ENCODE results near the gene TAGLN2.

The TAGLN2 gene

DNA sequence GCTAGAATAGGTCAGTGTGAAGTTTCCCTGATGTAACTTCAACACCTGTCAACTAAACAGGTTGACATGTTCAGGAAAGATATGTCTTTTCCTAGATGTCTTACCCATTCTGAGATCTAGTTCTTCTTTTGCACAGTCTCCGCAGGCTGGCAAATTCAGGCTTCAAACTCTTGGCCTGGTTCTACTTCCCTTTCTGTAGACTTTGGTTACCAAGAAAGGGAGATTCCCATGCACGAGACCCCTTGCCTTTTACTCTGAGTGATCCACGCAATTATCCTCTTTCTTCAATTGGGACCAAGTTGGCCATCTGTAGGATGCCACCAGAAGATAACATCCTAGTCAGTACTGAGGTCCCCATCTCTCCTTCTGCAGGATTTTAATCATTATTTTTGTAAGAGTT is 27.3 kb downstream of the TAGLN2 start:
- Histone ChIP-seq H3K9me3 (ENCODE audit: control insufficient read depth, low read length) (no peaks in the 10 kb centered on the region), H3K27me3 (ENCODE audit: control insufficient read depth, insufficient read depth, low read length) (no peaks in the 10 kb centered on the region), H3K36me3 (ENCODE audit: control insufficient read depth, insufficient read depth, low read length) (no peaks in the 10 kb centered on the region), H3K9ac (ENCODE audit: low read length) (no peak overlapping the region), H3K4me3 (ENCODE audit: low read length) (no peak overlapping the region), H3K4me1 (ENCODE audit: control insufficient read depth, insufficient read depth, low read length) (peaks cover 47% of the 10 kb centered on the region)

DNA sequence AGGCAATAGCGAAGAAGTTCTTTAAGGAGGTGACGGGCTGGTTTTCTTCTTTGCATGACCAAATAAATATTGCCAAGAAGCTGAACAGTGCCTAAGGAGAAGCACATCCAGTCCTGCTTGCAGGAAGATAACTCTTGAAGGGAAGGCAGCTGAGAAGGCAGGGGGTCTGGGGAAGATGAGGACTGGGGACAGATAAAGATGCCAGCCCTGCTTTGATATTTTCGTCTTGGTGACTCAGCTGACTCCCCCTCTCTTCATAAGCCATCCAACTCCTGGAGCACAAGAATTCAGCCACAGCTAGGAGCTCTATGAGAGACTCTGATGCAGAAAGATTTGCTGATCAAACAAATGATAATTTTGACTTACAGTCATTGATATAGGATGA is 28.8 kb downstream of the TAGLN2 start:
- Histone ChIP-seq H3K36me3 (ENCODE audit: control insufficient read depth, insufficient read depth, low read length) (no peaks in the 10 kb centered on the region), H3K9ac (ENCODE audit: low read length) (no peak overlapping the region), H3K4me3 (ENCODE audit: low read length) (no peak overlapping the region), H3K4me1 (ENCODE audit: control insufficient read depth, insufficient read depth, low read length) (peaks cover 55% of the 10 kb centered on the region), H3K27me3 (ENCODE audit: control insufficient read depth, insufficient read depth, low read length) (no peaks in the 10 kb centered on the region), H3K9me3 (ENCODE audit: control insufficient read depth, low read length) (no peaks in the 10 kb centered on the region)

DNA sequence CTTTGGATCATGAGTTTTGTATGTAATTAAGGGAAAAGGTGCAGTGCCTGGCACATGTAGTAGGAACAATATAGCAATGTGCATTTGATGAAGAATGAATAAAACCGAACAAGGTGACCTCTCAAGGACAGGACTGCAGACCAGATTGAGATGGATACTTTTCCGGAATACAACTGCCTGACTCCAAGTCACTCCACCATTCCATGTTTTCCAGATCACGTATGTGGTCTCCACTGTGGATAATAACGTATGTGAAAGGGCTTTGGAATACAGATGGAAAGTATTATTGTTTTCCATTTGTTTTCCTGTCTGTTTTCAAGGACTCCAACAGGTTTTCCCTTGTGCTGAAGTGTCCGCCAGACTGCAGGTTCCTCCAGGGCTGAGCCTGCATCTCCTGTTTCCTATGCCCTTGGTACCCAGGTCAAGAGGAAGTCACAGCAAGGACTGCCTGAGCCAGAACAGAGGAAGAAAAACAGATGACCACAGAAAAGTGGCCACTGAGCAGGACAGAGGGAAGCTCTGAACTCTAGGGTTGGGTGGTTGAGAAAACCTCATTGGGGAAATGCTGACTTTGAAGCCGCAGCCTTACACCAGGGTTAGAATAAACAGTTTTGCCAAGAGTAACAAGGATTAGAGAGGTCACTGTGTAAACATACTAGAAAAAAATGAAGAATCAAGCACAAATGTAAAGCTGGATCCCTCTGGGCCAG is 29.3 kb downstream of the TAGLN2 start:
- Histone ChIP-seq H3K27me3 (ENCODE audit: control insufficient read depth, insufficient read depth, low read length) (no peaks in the 10 kb centered on the region), H3K36me3 (ENCODE audit: control insufficient read depth, insufficient read depth, low read length) (no peaks in the 10 kb centered on the region), H3K4me1 (ENCODE audit: control insufficient read depth, insufficient read depth, low read length) (peaks cover 51% of the 10 kb centered on the region), H3K9me3 (ENCODE audit: control insufficient read depth, low read length) (no peaks in the 10 kb centered on the region), H3K9ac (ENCODE audit: low read length) (no peak overlapping the region), H3K4me3 (ENCODE audit: low read length) (no peak overlapping the region)

DNA sequence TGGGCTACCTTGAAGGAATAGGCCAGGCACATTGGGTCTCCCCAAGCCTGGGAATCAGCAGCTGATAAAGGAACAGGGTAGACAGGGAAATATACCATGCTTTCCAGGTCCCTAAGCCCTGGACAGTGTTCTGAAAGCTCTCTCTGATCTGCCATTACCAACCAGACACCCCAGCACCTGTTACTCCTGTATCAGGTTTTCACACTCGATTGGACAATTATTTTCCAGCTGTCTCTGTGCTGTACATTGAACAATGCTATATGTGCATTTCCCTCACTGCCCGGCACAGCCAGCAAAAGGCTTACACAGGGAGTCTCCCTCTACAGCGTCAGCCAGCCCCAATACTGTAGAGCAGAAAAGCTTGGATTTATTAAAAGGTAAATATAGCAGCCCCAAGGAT is 30.0 kb downstream of the TAGLN2 start:
- Histone ChIP-seq H3K27me3 (ENCODE audit: control insufficient read depth, insufficient read depth, low read length) (no peaks in the 10 kb centered on the region), H3K4me3 (ENCODE audit: low read length) (no peak overlapping the region), H3K9ac (ENCODE audit: low read length) (no peak overlapping the region), H3K9me3 (ENCODE audit: control insufficient read depth, low read length) (no peaks in the 10 kb centered on the region), H3K4me1 (ENCODE audit: control insufficient read depth, insufficient read depth, low read length) (peaks cover 47% of the 10 kb centered on the region), H3K36me3 (ENCODE audit: control insufficient read depth, insufficient read depth, low read length) (no peaks in the 10 kb centered on the region)

DNA sequence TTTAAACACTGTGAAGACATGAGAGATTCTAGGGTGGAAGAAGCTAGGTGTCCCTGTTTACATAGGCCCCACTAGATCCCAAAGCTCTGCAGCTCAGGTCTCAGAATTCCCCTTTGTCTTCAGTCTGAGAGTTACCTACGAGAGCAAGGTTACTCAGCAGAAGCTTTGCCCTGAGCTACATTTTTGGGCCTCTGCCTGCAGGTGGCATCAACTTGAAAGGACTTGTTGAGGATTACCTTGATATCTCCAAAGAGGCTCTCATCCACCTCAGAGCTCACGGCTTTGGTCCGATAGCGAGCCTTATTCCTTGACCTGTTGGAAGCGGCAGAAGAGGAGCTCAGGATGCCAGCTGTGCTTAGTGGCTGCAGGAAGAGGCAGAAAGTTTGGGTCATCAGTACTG is 32.4 kb downstream of the TAGLN2 start:
- Histone ChIP-seq H3K9ac (ENCODE audit: low read length) (no peak overlapping the region), H3K4me3 (ENCODE audit: low read length) (no peak overlapping the region), H3K36me3 (ENCODE audit: control insufficient read depth, insufficient read depth, low read length) (no peaks in the 10 kb centered on the region), H3K4me1 (ENCODE audit: control insufficient read depth, insufficient read depth, low read length) (peaks cover 38% of the 10 kb centered on the region), H3K9me3 (ENCODE audit: control insufficient read depth, low read length) (no peaks in the 10 kb centered on the region), H3K27me3 (ENCODE audit: control insufficient read depth, insufficient read depth, low read length) (no peaks in the 10 kb centered on the region)

DNA sequence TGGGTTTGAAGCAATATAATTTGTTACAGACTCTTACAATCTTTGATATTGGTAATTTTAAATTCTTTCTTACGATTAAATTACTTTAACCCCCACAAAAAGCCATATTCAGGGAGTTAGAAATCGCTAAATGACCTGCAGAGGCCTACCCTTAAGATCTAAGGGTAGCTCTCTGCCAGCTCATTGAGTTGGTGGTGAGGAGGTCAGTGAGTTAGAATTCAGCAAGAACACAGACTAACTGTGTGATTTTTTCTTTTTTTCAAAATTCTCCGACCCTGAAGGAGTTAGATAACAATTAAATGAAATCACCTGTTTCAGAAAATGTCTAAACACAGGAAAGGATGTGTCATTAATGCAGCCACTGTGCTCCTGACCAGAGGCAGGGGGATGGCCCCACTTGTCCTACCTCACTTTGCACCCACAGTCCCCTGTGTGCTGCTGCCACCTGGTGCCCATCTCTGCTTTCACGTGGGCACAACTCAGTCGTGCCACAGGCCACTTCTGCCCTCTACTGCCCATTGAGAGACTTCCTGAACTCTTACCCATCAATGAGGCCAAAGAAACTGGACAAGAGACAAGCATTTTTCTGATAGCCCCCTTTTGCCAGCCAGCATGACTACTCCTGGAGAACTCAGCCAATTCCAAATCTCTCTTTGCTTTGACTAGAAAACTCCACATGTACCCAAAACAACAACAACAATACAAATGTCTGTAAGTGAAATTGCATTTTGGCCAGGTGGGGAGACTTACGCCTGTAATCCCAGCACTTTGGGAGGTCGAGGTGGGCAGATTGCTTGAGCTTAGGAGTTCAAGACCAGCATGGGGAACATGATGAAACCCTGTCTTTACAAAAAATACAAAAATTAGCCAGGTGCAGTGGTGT is 33.8 kb downstream of the TAGLN2 start:
- H3K36me3 ChIP-seq (ENCODE audit: control insufficient read depth, insufficient read depth, low read length), result no peaks in the 10 kb centered on the region
- H3K9ac ChIP-seq (ENCODE audit: low read length), result no peak overlapping the region
- no peak overlapping the region for H3K4me3 ChIP-seq (ENCODE audit: low read length)
- no peaks in the 10 kb centered on the region for H3K27me3 ChIP-seq (ENCODE audit: control insufficient read depth, insufficient read depth, low read length)
- no peaks in the 10 kb centered on the region for H3K9me3 ChIP-seq (ENCODE audit: control insufficient read depth, low read length)
- H3K4me1 ChIP-seq (ENCODE audit: control insufficient read depth, insufficient read depth, low read length), result peaks cover 34% of the 10 kb centered on the region

DNA sequence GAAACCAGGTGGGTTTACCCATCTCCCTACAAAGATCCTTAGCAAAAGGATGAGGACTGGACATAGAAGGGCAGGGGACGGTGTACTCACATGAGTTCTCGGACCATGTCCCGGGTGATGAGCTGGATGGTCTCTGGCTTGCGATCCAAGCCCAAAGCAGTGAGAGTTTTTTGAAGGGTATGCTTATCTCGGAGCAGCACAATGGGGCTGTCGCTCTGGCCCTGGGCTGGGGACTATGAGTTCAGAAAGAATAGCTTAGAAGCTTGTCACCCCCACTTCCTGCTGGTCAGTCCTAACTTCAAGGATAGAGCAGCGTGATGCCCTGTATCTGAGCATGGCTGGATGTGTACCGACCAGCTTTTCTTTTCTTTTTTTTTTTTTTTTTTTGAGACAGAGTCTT is 34.9 kb downstream of the TAGLN2 start:
- no peak overlapping the region for H3K4me3 ChIP-seq (ENCODE audit: low read length)
- peaks cover 28% of the 10 kb centered on the region for H3K4me1 ChIP-seq (ENCODE audit: control insufficient read depth, insufficient read depth, low read length)
- H3K9me3 ChIP-seq (ENCODE audit: control insufficient read depth, low read length), result no peaks in the 10 kb centered on the region
- H3K27me3 ChIP-seq (ENCODE audit: control insufficient read depth, insufficient read depth, low read length), result no peaks in the 10 kb centered on the region
- H3K9ac ChIP-seq (ENCODE audit: low read length), result no peak overlapping the region
- no peaks in the 10 kb centered on the region for H3K36me3 ChIP-seq (ENCODE audit: control insufficient read depth, insufficient read depth, low read length)

DNA sequence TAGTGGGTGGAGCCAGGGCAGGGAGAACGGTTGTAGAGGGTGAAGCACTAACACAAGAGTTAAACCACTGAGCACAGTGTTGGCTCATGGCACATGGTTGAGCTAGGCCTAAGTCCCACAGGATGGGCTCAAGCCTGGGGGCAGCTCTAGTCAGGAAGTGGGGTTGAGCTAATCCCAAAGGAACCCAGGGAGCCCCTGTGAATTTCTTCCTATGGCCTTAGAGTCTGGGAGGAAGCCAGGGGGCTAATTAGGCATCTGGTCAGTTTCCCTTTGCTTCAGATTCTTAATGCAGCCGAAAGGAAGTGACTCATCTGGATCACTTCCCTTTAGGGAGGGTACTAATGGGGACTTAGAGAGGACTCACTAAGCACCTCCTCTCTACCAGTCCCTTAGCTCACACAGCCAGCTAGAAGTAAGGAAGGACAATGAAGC is 35.5 kb downstream of the TAGLN2 start:
- H3K27me3 ChIP-seq (ENCODE audit: control insufficient read depth, insufficient read depth, low read length), result no peaks in the 10 kb centered on the region

DNA sequence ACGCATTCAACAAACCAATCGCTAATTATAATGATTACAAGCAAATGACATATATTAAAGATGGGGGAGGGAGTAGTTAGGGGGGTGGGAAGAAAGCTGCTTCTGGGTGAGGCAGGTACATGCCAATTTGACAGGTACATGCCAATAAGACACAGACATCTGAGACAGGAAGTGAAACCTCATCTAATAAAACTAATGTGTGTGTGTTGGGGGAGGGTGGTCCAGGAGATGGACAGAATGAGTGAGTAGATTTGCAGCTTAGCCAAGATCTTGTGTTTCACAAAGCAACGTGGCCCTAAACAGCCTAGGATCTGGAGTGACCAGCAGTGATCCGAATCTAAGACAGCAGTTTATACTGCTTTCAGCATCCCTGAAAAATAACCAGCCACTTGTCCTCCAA is 36.1 kb downstream of the TAGLN2 start:
- Histone ChIP-seq H3K9ac (ENCODE audit: low read length) (no peak overlapping the region), H3K36me3 (ENCODE audit: control insufficient read depth, insufficient read depth, low read length) (no peaks in the 10 kb centered on the region), H3K9me3 (ENCODE audit: control insufficient read depth, low read length) (no peaks in the 10 kb centered on the region), H3K27me3 (ENCODE audit: control insufficient read depth, insufficient read depth, low read length) (no peaks in the 10 kb centered on the region), H3K4me3 (ENCODE audit: low read length) (no peak overlapping the region), H3K4me1 (ENCODE audit: control insufficient read depth, insufficient read depth, low read length) (peaks cover 28% of the 10 kb centered on the region)

More for the DNA sequence above, 35.5 kb downstream of the TAGLN2 start:
- H3K4me3 ChIP-seq (ENCODE audit: low read length), result no peak overlapping the region
- no peaks in the 10 kb centered on the region for H3K9me3 ChIP-seq (ENCODE audit: control insufficient read depth, low read length)
- peaks cover 28% of the 10 kb centered on the region for H3K4me1 ChIP-seq (ENCODE audit: control insufficient read depth, insufficient read depth, low read length)
- no peaks in the 10 kb centered on the region for H3K36me3 ChIP-seq (ENCODE audit: control insufficient read depth, insufficient read depth, low read length)
- no peak overlapping the region for H3K9ac ChIP-seq (ENCODE audit: low read length)

DNA sequence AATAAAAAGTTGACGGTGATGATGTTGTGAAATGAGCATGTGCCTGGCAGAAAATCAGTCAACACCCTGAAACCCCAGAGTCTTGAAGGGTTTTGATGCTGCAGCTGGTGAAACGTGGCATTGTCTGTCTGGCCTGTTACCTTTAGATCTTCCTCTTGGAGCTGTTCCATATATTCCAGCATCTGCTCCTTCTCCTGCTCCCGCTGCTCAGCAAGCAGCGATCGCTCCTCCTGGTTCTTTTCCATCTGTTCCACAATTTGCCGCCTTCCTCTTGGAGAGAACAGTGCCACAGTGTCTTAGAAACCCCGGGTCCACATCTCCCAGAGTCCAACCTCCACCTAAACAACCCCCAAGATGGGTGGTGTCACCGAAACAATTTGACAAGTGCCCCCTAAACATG is 41.0 kb downstream of the TAGLN2 start:
- H3K4me1 ChIP-seq (ENCODE audit: control insufficient read depth, insufficient read depth, low read length), result peaks cover 9% of the 10 kb centered on the region
- no peaks in the 10 kb centered on the region for H3K9me3 ChIP-seq (ENCODE audit: control insufficient read depth, low read length)
- H3K9ac ChIP-seq (ENCODE audit: low read length), result no peak overlapping the region
- H3K27me3 ChIP-seq (ENCODE audit: control insufficient read depth, insufficient read depth, low read length), result no peaks in the 10 kb centered on the region
- no peak overlapping the region for H3K4me3 ChIP-seq (ENCODE audit: low read length)
- H3K36me3 ChIP-seq (ENCODE audit: control insufficient read depth, insufficient read depth, low read length), result no peaks in the 10 kb centered on the region

DNA sequence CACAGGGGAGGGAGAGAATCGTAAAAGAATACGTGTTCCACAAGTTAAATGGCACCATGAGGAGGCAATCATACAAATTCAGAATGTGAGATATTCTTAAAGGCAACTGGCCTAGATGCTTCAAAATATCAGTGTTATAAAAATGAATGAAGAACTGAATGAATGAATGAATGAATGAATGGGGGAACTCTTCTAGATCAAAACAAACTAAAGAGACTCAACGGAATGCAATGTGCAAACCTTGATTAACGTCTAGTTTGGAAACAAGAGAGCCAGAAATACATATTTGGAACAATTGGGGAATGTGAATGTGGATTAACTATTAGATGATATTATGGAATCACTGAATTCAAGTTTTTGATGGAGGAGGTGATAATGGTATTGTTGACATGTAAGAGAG is 42.2 kb downstream of the TAGLN2 start:
- Histone ChIP-seq H3K4me1 (ENCODE audit: control insufficient read depth, insufficient read depth, low read length) (peaks cover 9% of the 10 kb centered on the region), H3K4me3 (ENCODE audit: low read length) (no peak overlapping the region), H3K27me3 (ENCODE audit: control insufficient read depth, insufficient read depth, low read length) (no peaks in the 10 kb centered on the region), H3K9ac (ENCODE audit: low read length) (no peak overlapping the region), H3K9me3 (ENCODE audit: control insufficient read depth, low read length) (no peaks in the 10 kb centered on the region), H3K36me3 (ENCODE audit: control insufficient read depth, insufficient read depth, low read length) (no peaks in the 10 kb centered on the region)

DNA sequence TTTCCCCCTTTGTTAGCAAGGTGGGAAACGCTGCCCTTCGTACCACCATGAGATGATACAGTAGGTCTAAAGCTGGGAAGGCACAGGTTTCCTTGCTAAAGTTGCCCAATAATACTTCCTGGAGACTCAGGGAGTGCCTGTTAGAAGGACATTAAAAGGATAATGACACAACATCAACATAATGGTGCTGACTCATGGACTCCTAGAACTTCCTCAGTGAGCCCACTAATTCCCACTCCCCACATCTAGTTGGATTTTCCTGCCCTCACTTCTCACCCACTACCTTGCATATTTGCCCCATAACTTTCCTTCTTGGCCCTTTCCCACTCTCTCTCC is 42.8 kb downstream of the TAGLN2 start:
- Histone ChIP-seq H3K27me3 (ENCODE audit: control insufficient read depth, insufficient read depth, low read length) (no peaks in the 10 kb centered on the region), H3K9ac (ENCODE audit: low read length) (no peak overlapping the region), H3K36me3 (ENCODE audit: control insufficient read depth, insufficient read depth, low read length) (no peaks in the 10 kb centered on the region), H3K4me1 (ENCODE audit: control insufficient read depth, insufficient read depth, low read length) (peaks cover 9% of the 10 kb centered on the region), H3K9me3 (ENCODE audit: control insufficient read depth, low read length) (no peaks in the 10 kb centered on the region), H3K4me3 (ENCODE audit: low read length) (no peak overlapping the region)

Data from mucosa of stomach (tissue), 1 donor.